CD4-positive, alpha-beta T cell treated with Interleukin-10 for 1 hour (primary cell): ENCODE measurements around the gene PCP4L1.
A peak's percentile ranks its signal among the peaks of the same experiment; 100 is the strongest.
"Not testable (repeated sequence)": the region's sequence is repeated elsewhere in the genome, so short reads cannot be mapped to it uniquely, and the experiment has no call there.

Source experiments
- DNase-seq: peaks from one replicate; pipeline ENCODE4 v3.0.0-alpha.2; 2020

The PCP4L1 gene

GRCh38 chr1:161273402-161273801, 14.9 kb downstream of the PCP4L1 start:
- DNase-seq: no peak

GRCh38 chr1:161274874-161275273, 16.3 kb downstream of the PCP4L1 start:
- DNase-seq: no peak

GRCh38 chr1:161282991-161283390, 24.4 kb downstream of the PCP4L1 start:
- no peak for DNase-seq

GRCh38 chr1:161285113-161285512, 26.6 kb downstream of the PCP4L1 start:
- no peak for DNase-seq

- no peak for DNase-seq
Observed at GRCh38 chr1:161285521-161285920, 27.0 kb downstream of the PCP4L1 start.

- DNase-seq: no peak
Observed at GRCh38 chr1:161287482-161288054, 29.0 kb downstream of the PCP4L1 start.

GRCh38 chr1:161290779-161291178, 32.2 kb downstream of the PCP4L1 start:
- DNase-seq: no peak

- DNase-seq: no peak
Observed at GRCh38 chr1:161297415-161297814, 38.9 kb downstream of the PCP4L1 start.

GRCh38 chr1:161298116-161298515, 39.6 kb downstream of the PCP4L1 start:
- no peak for DNase-seq

- no peak for DNase-seq
Observed at GRCh38 chr1:161299347-161299746, 40.8 kb downstream of the PCP4L1 start.

- no peak for DNase-seq
Observed at GRCh38 chr1:161300478-161300877, 41.9 kb downstream of the PCP4L1 start.

- peak; percentile 13 for DNase-seq
Observed at GRCh38 chr1:161304927-161305866, 46.7 kb downstream of the PCP4L1 start.

GRCh38 chr1:161305867-161306519, 47.4 kb downstream of the PCP4L1 start:
- peak; percentile 95 for DNase-seq

- peak; percentile 31 for DNase-seq
Observed at GRCh38 chr1:161307230-161307768, 48.8 kb downstream of the PCP4L1 start.

GRCh38 chr1:161307892-161308638, 49.5 kb downstream of the PCP4L1 start:
- no peak for DNase-seq

GRCh38 chr1:161309868-161310267, 51.3 kb downstream of the PCP4L1 start, which contains the start of gene MPZ:
Gene MPZ (minus strand): TSS chr1:161309968. CDS start chr1:161309905, 63 bp downstream.
- no peak for DNase-seq

GRCh38 chr1:161311595-161312181, 53.1 kb downstream of the PCP4L1 start:
- DNase-seq: no peak

GRCh38 chr1:161313554-161314200, 55.1 kb downstream of the PCP4L1 start:
- peak; percentile 14 for DNase-seq

GRCh38 chr1:161314201-161314981, 55.8 kb downstream of the PCP4L1 start, which contains the start of gene SDHC:
Gene SDHC (plus strand): TSS chr1:161314381. CDS start chr1:161314406, 25 bp downstream.
- DNase-seq: peak; percentile 94

GRCh38 chr1:161315841-161316674, 57.5 kb downstream of the PCP4L1 start:
- not testable (repeated sequence) for DNase-seq
